ENCODE data around the gene LRRK1.

GRCh38 chr15:101070024-101070423 is 150.9 kb downstream of the LRRK1 start:
- no peak for TF ChIP-seq EZH2 (IDR thresholded peaks at IDR 0.05; ENCODE audit: borderline replicate concordance, insufficient read depth, low read depth, low read length, poor library complexity, severe bottlenecking)
- TF ChIP-seq CTCF (IDR thresholded peaks at IDR 0.05) = no peak
